SK-N-MC (cell line): ENCODE measurements around the gene FARP2.

ENCODE experiments used
- DNase-seq: peaks from one replicate; pipeline ENCODE4 v3.0.0-alpha.2; 2011; ENCODE audit warnings: low read depth, low spot score
- H3K27ac ChIP-seq: fragments of 200-600 bp; sonication (generic); 2 replicates; pipeline ENCODE4 v1.5.1; 2016; ENCODE audit warnings: mixed run types
- H3K36me3 ChIP-seq: fragments of 200-600 bp; sonication (generic); 2 replicates; pipeline ENCODE4 v1.6.1; 2017; ENCODE audit warnings: antibody characterized with exemption, low read length, mixed read lengths; ENCODE audit not compliant: insufficient read depth
- H3K4me3 ChIP-seq: fragments of 200-600 bp; sonication (generic); 2 replicates; pipeline ENCODE4 v1.5.1; 2016
- H3K9ac ChIP-seq: fragments of 200-600 bp; sonication (generic); 2 replicates; pipeline ENCODE4 v1.8.0; 2017; ENCODE audit warnings: mixed run types, mixed read lengths; ENCODE audit not compliant: insufficient read length
- H3K9me3 ChIP-seq: fragments of 200-600 bp; sonication (generic); 2 replicates; pipeline ENCODE4 v1.6.1; 2017; ENCODE audit warnings: low read depth, mild to moderate bottlenecking, antibody characterized with exemption, low read length, moderate library complexity, mixed read lengths
- EZH2 ChIP-seq: fragments of 200-600 bp; sonication (generic); IDR thresholded peaks from one replicate; pipeline ENCODE4 v1.6.1; 2017; ENCODE audit warnings: antibody characterized with exemption
- FOXP2 ChIP-seq: optimal IDR thresholded peaks from 2 replicates; pipeline ENCODE3; 2011; ENCODE audit warnings: mild to moderate bottlenecking, moderate library complexity; ENCODE audit not compliant: insufficient read depth; ENCODE audit errors: extremely low read length, control extremely low read depth
- POLR2AphosphoS5 ChIP-seq: IDR thresholded peaks from 2 replicates; pipeline ENCODE4 v1.6.1; 2012; ENCODE audit warnings: mild to moderate bottlenecking, low read depth, low read length, borderline replicate concordance

Gene FARP2

GRCh38 chr2:241460631-241461030 lies 104.5 kb downstream of the FARP2 start:
- no peak for DNase-seq
- H3K36me3 ChIP-seq, result no peaks in the 10 kb centered on the region
- no peak overlapping the region for H3K27ac ChIP-seq
- no peaks in the 10 kb centered on the region for H3K9me3 ChIP-seq
- H3K4me3 ChIP-seq, result no peak overlapping the region
- TF ChIP-seq POLR2AphosphoS5, result no peak
- no peak for TF ChIP-seq EZH2
- TF ChIP-seq FOXP2, result no peak
- no peak overlapping the region for H3K9ac ChIP-seq

DNA sequence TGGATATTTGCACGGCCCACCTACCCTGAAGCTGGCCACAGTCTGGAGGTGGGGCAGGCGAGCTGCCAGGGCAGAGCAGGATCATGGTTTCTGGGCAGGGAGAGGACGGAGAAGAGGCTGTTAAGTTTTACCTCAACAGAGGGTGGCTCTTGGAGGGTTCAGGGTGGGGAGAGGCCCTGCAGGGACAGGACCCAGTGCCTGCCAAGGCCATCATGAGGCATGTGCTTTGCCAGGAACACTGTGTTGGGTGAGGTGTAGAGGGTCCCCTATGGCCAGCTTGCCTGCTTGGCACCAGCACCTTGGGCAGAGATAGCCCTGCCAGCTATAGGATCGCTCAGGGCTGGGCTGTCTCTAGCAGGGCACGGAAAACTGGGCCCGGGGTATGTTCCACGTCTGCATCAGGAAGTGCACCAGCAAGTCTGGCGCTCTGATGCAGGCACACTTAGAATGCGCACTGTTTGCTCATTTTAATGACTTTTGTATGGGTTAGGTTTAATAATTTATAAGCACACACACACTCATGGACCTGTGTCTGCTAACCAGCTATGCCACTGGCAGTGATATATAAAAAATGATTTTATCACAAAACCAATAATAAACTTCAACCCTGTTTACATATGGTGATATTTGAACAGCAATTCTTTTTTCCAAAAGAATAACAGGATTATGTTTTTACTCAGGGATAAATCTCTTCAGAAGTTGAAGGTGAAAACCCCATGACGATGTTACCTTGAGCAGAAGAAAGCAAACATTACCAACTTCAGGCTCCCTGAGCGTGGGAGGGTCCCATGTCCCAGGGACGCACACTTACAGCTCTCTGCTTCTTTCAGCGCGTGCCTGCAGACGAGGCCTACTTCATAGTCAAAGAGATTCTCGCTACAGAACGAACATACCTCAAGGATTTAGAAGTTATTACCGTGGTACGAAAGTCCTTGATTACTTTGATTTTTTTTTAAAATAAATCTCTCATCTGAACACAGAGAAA lies 105.9 kb downstream of the FARP2 start:
- H3K36me3 ChIP-seq, result no peaks in the 10 kb centered on the region
- H3K9me3 ChIP-seq, result no peaks in the 10 kb centered on the region
- DNase-seq, result no peak
- no peak overlapping the region for H3K4me3 ChIP-seq
- no peak overlapping the region for H3K9ac ChIP-seq
- no peak overlapping the region for H3K27ac ChIP-seq
- TF ChIP-seq EZH2 (no peak), POLR2AphosphoS5 (no peak), FOXP2 (no peak)

- Histone ChIP-seq H3K9ac (no peak overlapping the region), H3K27ac (no peak overlapping the region), H3K9me3 (no peaks in the 10 kb centered on the region), H3K4me3 (no peak overlapping the region), H3K36me3 (no peaks in the 10 kb centered on the region)
- TF ChIP-seq POLR2AphosphoS5 (no peak), EZH2 (no peak), FOXP2 (no peak)
- no peak for DNase-seq
Measured at GRCh38 chr2:241463276-241464135, 107.4 kb downstream of the FARP2 start.

- no peak overlapping the region for H3K9ac ChIP-seq
- H3K36me3 ChIP-seq, result no peaks in the 10 kb centered on the region
- H3K9me3 ChIP-seq, result no peaks in the 10 kb centered on the region
- no peak overlapping the region for H3K4me3 ChIP-seq
- no peak for DNase-seq
- no peak for TF ChIP-seq POLR2AphosphoS5
- no peak for TF ChIP-seq FOXP2
- no peak for TF ChIP-seq EZH2
- no peak overlapping the region for H3K27ac ChIP-seq
Measured at GRCh38 chr2:241465543-241465942, 109.5 kb downstream of the FARP2 start.

DNA sequence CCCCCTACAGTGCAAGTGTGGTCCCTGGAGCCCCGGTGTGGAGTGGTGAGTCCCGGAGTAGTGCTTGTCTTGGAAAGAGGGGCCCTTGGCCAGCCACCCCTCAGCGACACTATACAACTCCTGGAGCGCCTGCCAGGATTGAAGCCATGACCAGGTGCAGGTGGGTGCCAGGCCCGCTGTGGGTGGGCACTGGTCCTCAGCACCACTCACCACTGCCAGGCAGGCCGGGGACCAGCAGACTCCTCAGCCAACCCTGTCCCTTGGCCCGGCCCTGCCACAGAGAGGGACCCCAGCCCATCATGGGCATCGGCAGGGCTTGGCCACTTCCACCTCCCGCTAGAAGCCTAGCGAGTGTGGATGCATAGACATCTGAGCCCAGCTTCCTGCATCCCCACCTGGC lies 110.1 kb downstream of the FARP2 start:
- no peak for TF ChIP-seq POLR2AphosphoS5
- no peak for TF ChIP-seq EZH2
- TF ChIP-seq FOXP2, result no peak
- no peak overlapping the region for H3K4me3 ChIP-seq
- DNase-seq, result no peak
- no peak overlapping the region for H3K27ac ChIP-seq
- H3K9ac ChIP-seq, result no peak overlapping the region
- H3K9me3 ChIP-seq, result no peaks in the 10 kb centered on the region
- no peaks in the 10 kb centered on the region for H3K36me3 ChIP-seq

- TF ChIP-seq EZH2, result no peak
- no peak for TF ChIP-seq FOXP2
- no peak for TF ChIP-seq POLR2AphosphoS5
- no peaks in the 10 kb centered on the region for H3K9me3 ChIP-seq
- H3K27ac ChIP-seq, result no peak overlapping the region
- no peak for DNase-seq
- no peaks in the 10 kb centered on the region for H3K36me3 ChIP-seq
- H3K4me3 ChIP-seq, result no peak overlapping the region
- H3K9ac ChIP-seq, result no peak overlapping the region
Measured at GRCh38 chr2:241467777-241468475, 111.8 kb downstream of the FARP2 start.

DNA sequence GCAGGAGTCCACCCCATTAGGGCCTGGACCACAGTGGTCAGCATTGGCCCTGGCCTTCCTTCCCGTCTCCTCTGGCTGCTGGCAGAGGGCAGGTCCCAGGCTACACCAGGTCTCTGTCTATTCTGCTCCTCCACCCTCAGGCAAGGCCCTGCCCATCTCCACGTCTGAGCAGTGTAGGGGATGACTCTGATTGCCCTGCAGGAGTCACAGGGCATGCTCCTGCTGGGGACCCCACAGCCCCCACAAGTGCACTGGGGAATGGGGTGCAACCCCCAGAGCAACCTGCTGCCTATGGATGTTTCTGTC lies 112.3 kb downstream of the FARP2 start:
- no peak overlapping the region for H3K4me3 ChIP-seq
- H3K36me3 ChIP-seq, result no peaks in the 10 kb centered on the region
- H3K27ac ChIP-seq, result no peak overlapping the region
- no peaks in the 10 kb centered on the region for H3K9me3 ChIP-seq
- H3K9ac ChIP-seq, result no peak overlapping the region
- DNase-seq, result no peak
- TF ChIP-seq FOXP2 (no peak), POLR2AphosphoS5 (no peak), EZH2 (no peak)

DNA sequence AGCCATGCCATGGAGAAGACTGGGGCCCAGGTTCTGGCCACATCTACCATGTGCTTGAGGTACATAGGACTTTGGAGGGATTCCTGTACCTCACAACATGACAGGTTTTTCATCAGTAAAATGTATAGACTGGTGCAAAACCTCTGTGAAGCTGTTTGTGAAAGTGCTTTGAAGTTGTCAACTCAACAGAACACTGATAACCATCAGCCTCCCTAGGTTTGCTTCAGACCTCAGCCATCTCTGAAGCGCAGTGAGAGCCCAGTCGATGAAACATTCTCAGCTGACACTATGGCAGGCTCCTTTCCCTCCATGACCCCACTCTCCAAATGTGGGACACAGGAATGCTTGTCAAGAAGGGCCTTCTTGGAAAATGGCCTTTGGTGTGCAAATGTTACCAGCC lies 113.7 kb downstream of the FARP2 start:
- no peak overlapping the region for H3K4me3 ChIP-seq
- DNase-seq, result no peak
- no peaks in the 10 kb centered on the region for H3K36me3 ChIP-seq
- TF ChIP-seq POLR2AphosphoS5 (no peak), FOXP2 (no peak), EZH2 (no peak)
- H3K27ac ChIP-seq, result no peak overlapping the region
- no peaks in the 10 kb centered on the region for H3K9me3 ChIP-seq
- no peak overlapping the region for H3K9ac ChIP-seq
